Measurements from ENCODE around the gene WTAP.

WTAP gene

GRCh38 chr6:159800141-159800865, 73.0 kb downstream of the WTAP start, which contains the start of gene PNLDC1:
TSS of gene PNLDC1 (plus strand) at chr6:159800276. CDS start at chr6:159800308, 32 bp downstream.
- no peak within 1 kb of the TSS for H3K4me3 ChIP-seq (ENCODE audit: low read length)
- TF ChIP-seq, protein P1, sequence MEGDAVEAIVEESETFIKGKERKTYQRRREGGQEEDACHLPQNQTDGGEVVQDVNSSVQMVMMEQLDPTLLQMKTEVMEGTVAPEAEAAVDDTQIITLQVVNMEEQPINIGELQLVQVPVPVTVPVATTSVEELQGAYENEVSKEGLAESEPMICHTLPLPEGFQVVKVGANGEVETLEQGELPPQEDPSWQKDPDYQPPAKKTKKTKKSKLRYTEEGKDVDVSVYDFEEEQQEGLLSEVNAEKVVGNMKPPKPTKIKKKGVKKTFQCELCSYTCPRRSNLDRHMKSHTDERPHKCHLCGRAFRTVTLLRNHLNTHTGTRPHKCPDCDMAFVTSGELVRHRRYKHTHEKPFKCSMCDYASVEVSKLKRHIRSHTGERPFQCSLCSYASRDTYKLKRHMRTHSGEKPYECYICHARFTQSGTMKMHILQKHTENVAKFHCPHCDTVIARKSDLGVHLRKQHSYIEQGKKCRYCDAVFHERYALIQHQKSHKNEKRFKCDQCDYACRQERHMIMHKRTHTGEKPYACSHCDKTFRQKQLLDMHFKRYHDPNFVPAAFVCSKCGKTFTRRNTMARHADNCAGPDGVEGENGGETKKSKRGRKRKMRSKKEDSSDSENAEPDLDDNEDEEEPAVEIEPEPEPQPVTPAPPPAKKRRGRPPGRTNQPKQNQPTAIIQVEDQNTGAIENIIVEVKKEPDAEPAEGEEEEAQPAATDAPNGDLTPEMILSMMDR (IDR thresholded peaks at IDR 0.05; ENCODE audit: insufficient read depth, low read depth, low read length, missing control alignments): no peak
- no peak for DNase-seq (ENCODE audit: low read depth)

DNA sequence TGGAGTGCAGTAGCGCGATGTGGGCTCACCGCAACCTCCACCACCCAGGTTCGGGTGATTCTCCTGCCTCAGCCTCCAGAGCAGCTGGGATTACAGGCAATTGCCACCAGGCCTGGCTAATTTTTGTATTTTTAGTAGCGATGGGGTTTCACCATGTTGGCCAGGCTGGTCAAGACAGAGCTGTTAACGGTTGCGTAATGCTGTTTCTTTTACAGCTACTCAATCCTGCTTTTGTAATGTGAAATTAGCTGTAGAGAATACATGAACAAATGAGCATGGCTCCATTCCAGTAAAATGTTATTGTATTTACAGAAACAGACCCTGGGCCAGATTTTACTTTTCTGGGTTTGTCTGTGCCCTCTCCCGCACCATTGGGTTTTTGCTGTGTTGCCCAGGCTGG, 74.6 kb downstream of the WTAP start:
- TF ChIP-seq, protein P1 (IDR thresholded peaks at IDR 0.05; ENCODE audit: insufficient read depth, low read depth, low read length, missing control alignments): no peak
- DNase-seq (ENCODE audit: low read depth): peak; percentile 36
- H3K4me3 ChIP-seq (ENCODE audit: low read length): no peak overlapping the region

- no peak for DNase-seq (ENCODE audit: low read depth)
- TF ChIP-seq, protein P1 (IDR thresholded peaks at IDR 0.05; ENCODE audit: insufficient read depth, low read depth, low read length, missing control alignments): no peak
- H3K4me3 ChIP-seq (ENCODE audit: low read length): no peak overlapping the region
Measured at GRCh38 chr6:159804504-159804903, 77.2 kb downstream of the WTAP start.

GRCh38 chr6:159805440-159806020, 78.2 kb downstream of the WTAP start:
- TF ChIP-seq, protein P1 (IDR thresholded peaks at IDR 0.05; ENCODE audit: insufficient read depth, low read depth, low read length, missing control alignments): no peak
- H3K4me3 ChIP-seq (ENCODE audit: low read length): no peak overlapping the region
- DNase-seq (ENCODE audit: low read depth): no peak

Measured in epithelial cell of esophagus (primary cell).